GM12878 (cell line): Measurements from ENCODE around the gene RIN1. TPM values are rescaled to one million over a fixed set of nuclear protein-coding genes. Genes with fewer than 3 reads are reported as not detected.

Source experiments
- ATAC-seq: fragments of 200-7000 bp; cut with Tn5 transposase; 3 replicates; pipeline ENCODE4 v1.9.1; 2020; ENCODE audit warnings: mild to moderate bottlenecking, moderate library complexity
- BruUV-seq: library from RNA; stranded (reverse); fragments of 400-500 nt; replicated peaks from 2 replicates; lab custom pipeline; 2021; lab: Mats Ljungman, UMichigan
- CTCF ChIA-PET: fragments of 300-600 bp; sonication (Branson Sonifier 250); formaldehyde crosslinking; extraction: SDS; loops from one replicate; lab custom pipeline; 2021; ENCODE audit warnings: inconsistent platforms; lab: Yijun Ruan, JAX
- POLR2A ChIA-PET: fragments of 350-600 bp; formaldehyde crosslinking; extraction: SDS; loops from one replicate; lab custom pipeline; 2021; ENCODE audit warnings: inconsistent platforms; lab: Charles Lee
- RAD21 ChIA-PET: fragments of 300-600 bp; sonication (Branson Sonifier 250); formaldehyde crosslinking; loops from one replicate; lab custom pipeline; 2023; ENCODE audit warnings: antibody characterized with exemption; ENCODE audit not compliant: unreplicated experiment; lab: Charles Lee
- SMC1A ChIA-PET: fragments of 300-600 bp; sonication (Branson Sonifier 250); formaldehyde crosslinking; loops from one replicate; lab custom pipeline; 2023; ENCODE audit not compliant: unreplicated experiment, uncharacterized antibody; lab: Charles Lee
- DNase-seq: peaks from one replicate; pipeline ENCODE4 v3.0.0-alpha.2; 2011; ENCODE audit warnings: low read depth, low spot score
- FAIRE-seq: peaks from 3 replicates; lab custom pipeline; 2011; peaks lifted over from hg19 to GRCh38; lab: Jason Lieb, UNC
- H2AFZ ChIP-seq: 2 replicates; pipeline ENCODE4 v1.6.0; 2011; ENCODE audit warnings: low read depth, low read length, control low read depth; ENCODE audit not compliant: control insufficient read depth
- H3K27ac ChIP-seq: 2 replicates; pipeline ENCODE4 v1.5.1; 2011; ENCODE audit warnings: control low read depth; ENCODE audit not compliant: control insufficient read depth, insufficient read depth
- H3K27me3 ChIP-seq, 2 experiments: replicated peaks in 1 of 2; 2 replicates each; pipeline versions ENCODE4 v1.6.0 to v1.6.1; 2011; ENCODE audit warnings: low read length in 1 of 2; ENCODE audit not compliant: control insufficient read depth in 2 of 2, insufficient read depth in 2 of 2
- H3K36me3 ChIP-seq, 2 experiments: 2 replicates each; pipeline ENCODE4 v1.5.1; 2011; ENCODE audit warnings: low read length in 1 of 2; ENCODE audit not compliant: control insufficient read depth in 2 of 2, insufficient read depth in 2 of 2
- H3K4me1 ChIP-seq: 2 replicates; pipeline ENCODE4 v1.6.1; 2011; ENCODE audit warnings: mild to moderate bottlenecking, low read length, moderate library complexity, mixed read lengths; ENCODE audit not compliant: control insufficient read depth, insufficient read depth
- H3K4me2 ChIP-seq: 2 replicates; pipeline ENCODE4 v1.6.0; 2011; ENCODE audit warnings: control low read depth; ENCODE audit not compliant: control insufficient read depth, insufficient read depth
- H3K4me3 ChIP-seq: fragments of 200-600 bp; sonication (generic); 2 replicates; pipeline ENCODE4 v1.5.1; 2016
- H3K79me2 ChIP-seq: 2 replicates; pipeline ENCODE4 v1.6.0; 2011; ENCODE audit warnings: low read length; ENCODE audit not compliant: control insufficient read depth, insufficient read depth
- H3K9ac ChIP-seq: 2 replicates; pipeline ENCODE4 v1.8.0; 2011; ENCODE audit warnings: low read length, control low read depth, mixed read lengths; ENCODE audit not compliant: control insufficient read depth, insufficient read depth
- H3K9me3 ChIP-seq: replicated peaks from 3 replicates; pipeline ENCODE4 v1.5.1; 2011; ENCODE audit warnings: mild to moderate bottlenecking, low read length; ENCODE audit not compliant: control insufficient read depth, insufficient read depth
- H4K20me1 ChIP-seq: 2 replicates; pipeline ENCODE4 v1.6.0; 2011; ENCODE audit not compliant: control insufficient read depth, insufficient read depth
- CBFB ChIP-seq: IDR thresholded peaks from 2 replicates; pipeline ENCODE4 v1.6.1; 2016; ENCODE audit warnings: antibody characterized with exemption, low read depth
- ESRRA ChIP-seq: IDR thresholded peaks from 2 replicates; pipeline ENCODE4 v1.6.1; 2012; ENCODE audit warnings: mild to moderate bottlenecking, low read length, improper control_type of control experiment
- IRF3 ChIP-seq: fragments of 450-650 bp; IDR thresholded peaks from 2 replicates; pipeline ENCODE4 v1.6.1; 2014; ENCODE audit warnings: mild to moderate bottlenecking
- IRF4 ChIP-seq: IDR thresholded peaks from 2 replicates; pipeline ENCODE4 v1.6.1; 2011; ENCODE audit warnings: low read depth, low read length
- JUNB ChIP-seq: IDR thresholded peaks from 2 replicates; pipeline ENCODE4 v1.6.1; 2016; ENCODE audit warnings: antibody characterized with exemption, mild to moderate bottlenecking
- KDM1A ChIP-seq: fragments of 200-600 bp; sonication (generic); IDR thresholded peaks from 2 replicates; pipeline ENCODE4 v1.6.1; 2016; ENCODE audit warnings: borderline replicate concordance
- NBN ChIP-seq: fragments of 450-650 bp; IDR thresholded peaks from 2 replicates; pipeline ENCODE4 v1.6.1; 2016
- PML ChIP-seq: IDR thresholded peaks from 2 replicates; pipeline ENCODE4 v1.6.1; 2012; ENCODE audit warnings: low read length, inconsistent platforms
- RELA ChIP-seq: fragments of 450-650 bp; IDR thresholded peaks from 2 replicates; pipeline ENCODE4 v1.8.0; 2014; ENCODE audit warnings: borderline replicate concordance; ENCODE audit not compliant: partially characterized antibody
- RELB ChIP-seq: fragments of 450-650 bp; IDR thresholded peaks from 2 replicates; pipeline ENCODE4 v1.6.1; 2017; ENCODE audit warnings: low read depth, mild to moderate bottlenecking, moderate library complexity
- USF2 ChIP-seq: IDR thresholded peaks from 2 replicates; pipeline ENCODE4 v1.6.1; 2011; ENCODE audit warnings: low read depth, low read length, improper control_type of control experiment, borderline replicate concordance
- WRNIP1 ChIP-seq: IDR thresholded peaks from 2 replicates; pipeline ENCODE4 v1.6.1; 2011; ENCODE audit warnings: low read depth, low read length, improper control_type of control experiment, borderline replicate concordance
- ZNF384 ChIP-seq: IDR thresholded peaks from 2 replicates; pipeline ENCODE4 v1.6.1; 2012; ENCODE audit warnings: low read depth, mild to moderate bottlenecking, low read length, improper control_type of control experiment, borderline replicate concordance
- WGBS: methylation state at CpG from one replicate; pipeline ENCODE4 v1.1.6; 2016; ENCODE audit warnings: low lambda C conversion rate; ENCODE audit not compliant: insufficient replicate concordance, insufficient coverage; ENCODE audit errors: missing lambda C conversion rate; 5-methylcytosine and 5-hydroxymethylcytosine counted together
- in situ Hi-C: fragments of 300-500 bp; cut with MboI; formaldehyde crosslinking; loops from 9 replicates; pipeline ENCODE4 v1.14.3; 2018; ENCODE audit warnings: mixed read lengths
- intact Hi-C: fragments of 100-400 bp; cut with micrococcal nuclease; formaldehyde crosslinking; loops from one replicate; pipeline ENCODE4 v1.14.2; 2022; ENCODE audit not compliant: unreplicated experiment
- polyA plus RNA-seq, 11 experiments: library from polyadenylated mRNA; depleted of rRNA in 4 of 11; unstranded in 6 of 11; stranded (reverse) in 5 of 11; fragments of >200 nt; fragmentation: Nextera tagmentation in 4 of 11; fragmentation: Illumina TruSeq in 1 of 11; extraction: Ambion mirVana in 4 of 11; extraction: Trizol in 1 of 11; gene quantifications; 1 replicate in 1 of 11; 2 replicates in 10 of 11; pipeline versions ENCODE4 v1.2.1 to v1.2.3, GENCODE V29; 2011 to 2016; ENCODE audit warnings: inconsistent platforms in 2 of 11, missing spikeins in 2 of 11, low read depth in 1 of 11
- total RNA-seq, 4 experiments: library from RNA; depleted of rRNA in 3 of 4; stranded (reverse); fragments of >200 nt in 3 of 4; fragmentation: Illumina TruSeq in 1 of 4; extraction: Trizol in 1 of 4; gene quantifications; 2 replicates each; pipeline versions ENCODE4 v1.2.1 to v1.2.3, GENCODE V29; 2013 to 2021

The RIN1 gene
- total and polyA plus RNA-seq, 10 of the 15 experiments (the other 5 are each of a cell fraction or from before 2014, with no cell fraction given) = 0.04 to 0.69 (median 0.22) TPM; not detected in 1

- no peak for DNase-seq
- in situ Hi-C loops = no loop called here
- CTCF ChIA-PET = interaction anchor here (0.5 to 5.9 kb wide), 2 partner anchors 13 to 18 kb away, joined by 3 to 91 read pairs; no protein-coding TSS in a partner anchor
- no peak for ATAC-seq
- Histone ChIP-seq H3K27ac (no peak overlapping the region), H3K36me3 (no peaks in the 10 kb centered on the region; a peak in 2 of 4 replicates), H3K79me2 (no peaks in the 10 kb centered on the region; the same call in none of the 2 replicates)
- WGBS = 51% methylated on average over 6 of the region's 6 CpGs
- RAD21 ChIA-PET = no interaction called here
- FAIRE-seq = no peak
- no peak for TF ChIP-seq IRF4
- TF ChIP-seq, all 136 proteins: peak for 0
- no peak overlapping the region for H3K9ac ChIP-seq
- H3K9me3 ChIP-seq = no peaks in the 10 kb centered on the region
- ChIA-PET SMC1A (no interaction called here), POLR2A (no interaction called here)
- H3K27me3 ChIP-seq = no peaks in the 10 kb centered on the region; a peak in 1 of 4 replicates
- no TSS peak for BruUV-seq
- peaks cover 4% of the 10 kb centered on the region; the same call in 1 of the 2 replicates for H3K4me1 ChIP-seq
- no peak overlapping the region for H3K4me2 ChIP-seq
- H2AFZ ChIP-seq = no peak overlapping the region
- H4K20me1 ChIP-seq = no peaks in the 10 kb centered on the region
- intact Hi-C loops = no loop called here
- no peak overlapping the region for H3K4me3 ChIP-seq
Measured at GRCh38 chr11:66368484-66368883, 32.2 kb upstream of the RIN1 start.

GRCh38 chr11:66367561-66368312, 31.5 kb upstream of the RIN1 start:
- intact Hi-C loops = no loop called here
- TF ChIP-seq CBFB (no peak), WRNIP1 (no peak), RELB (no peak), USF2 (no peak), PML (no peak), ESRRA (no peak), ZNF384 (no peak), RELA (no peak), NBN (no peak), JUNB (no peak), IRF3 (no peak), KDM1A (no peak)

More at GRCh38 chr11:66367561-66368312, 31.5 kb upstream of the RIN1 start:
- no peak for DNase-seq
- ChIA-PET SMC1A (interaction anchor here (1.2 kb wide), 1 partner anchor 22 kb away, joined by 3 read pairs; no protein-coding TSS in a partner anchor), POLR2A (interaction anchor here (0.6 kb wide), 1 partner anchor 18 kb away, joined by 3 read pairs; no protein-coding TSS in a partner anchor), RAD21 (no interaction called here), CTCF (interaction anchor here (0.5 to 5.9 kb wide), 4 partner anchors 14 to 314 kb away, joined by 3 to 91 read pairs (median 3); partner anchors contain the start of gene TMEM151A)
- Histone ChIP-seq H2AFZ (no peak overlapping the region), H3K4me3 (no peak overlapping the region), H3K9ac (no peak overlapping the region), H4K20me1 (no peaks in the 10 kb centered on the region), H3K9me3 (no peaks in the 10 kb centered on the region), H3K4me2 (no peak overlapping the region), H3K27me3 (no peaks in the 10 kb centered on the region), H3K27ac (no peak overlapping the region), H3K36me3 (no peaks in the 10 kb centered on the region; a peak in 2 of 4 replicates), H3K4me1 (peaks cover 3% of the 10 kb centered on the region; the same call in 1 of the 2 replicates), H3K79me2 (no peaks in the 10 kb centered on the region; the same call in none of the 2 replicates)
- BruUV-seq = no TSS peak
- 64% methylated on average over 15 of the region's 15 CpGs for WGBS
- no peak for FAIRE-seq
- in situ Hi-C loops = no loop called here
- no peak for ATAC-seq
